Gastrocnemius medialis (tissue), 4 donors: ENCODE measurements around the gene SLC1A5. TPM values are rescaled to one million over a fixed set of nuclear protein-coding genes. Genes with fewer than 3 reads are reported as not detected.
A peak's percentile ranks its signal among the peaks of the same experiment; 100 is the strongest.

Experiments used
- ATAC-seq, 2 donors: fragments of 150-250 bp; one replicate each; pipeline ENCODE4 v1.9.1; 2016
- DNase-seq, 2 donors: peaks; one replicate each; pipeline ENCODE4 v3.0.0-alpha.2; 2019
- H3K27ac ChIP-seq, 4 donors: fragments of 200-600 bp; sonication (generic); 1 replicate in 1 of 4; 2 replicates in 3 of 4; pipeline ENCODE4 v1.5.1; 2016 to 2018; ENCODE audit warnings: mild to moderate bottlenecking in 2 of 4, moderate library complexity in 1 of 4
- H3K27me3 ChIP-seq, 3 donors: fragments of 200-600 bp; sonication (generic) in 2 of 3; 1 replicate in 1 of 3; 2 replicates in 2 of 3; pipeline versions ENCODE4 v1.5.1 to v1.6.0; 2016 to 2019; ENCODE audit warnings: mild to moderate bottlenecking in 1 of 3, moderate library complexity in 1 of 3
- H3K36me3 ChIP-seq, 2 donors: fragments of 200-600 bp; sonication (generic) in 1 of 2; one replicate each; pipeline ENCODE4 v1.5.1; 2017 to 2018
- H3K4me1 ChIP-seq, 2 donors: fragments of 200-600 bp; sonication (generic) in 1 of 2; one replicate each; pipeline ENCODE4 v1.5.1; 2016 to 2017; ENCODE audit warnings: mild to moderate bottlenecking in 2 of 2
- H3K4me3 ChIP-seq, 4 donors: fragments of 200-600 bp; sonication (generic) in 3 of 4; 1 replicate in 1 of 4; 2 replicates in 3 of 4; pipeline ENCODE4 v1.5.1; 2016 to 2019; ENCODE audit warnings: mild to moderate bottlenecking in 2 of 4
- H3K9me3 ChIP-seq, 3 donors: fragments of 200-600 bp; sonication (generic) in 2 of 3; 1 replicate in 1 of 3; 2 replicates in 2 of 3; pipeline ENCODE4 v1.5.1; 2016 to 2019
- POLR2A ChIP-seq, 2 donors: fragments of 450-650 bp; IDR thresholded peaks; one replicate each; pipeline ENCODE4 v1.6.1; 2017; ENCODE audit warnings: antibody characterized with exemption in 2 of 2, mild to moderate bottlenecking in 2 of 2, moderate library complexity in 2 of 2
- in situ Hi-C, 4 donors: fragments of 200-750 bp; cut with MboI; loops; one replicate each; pipeline versions ENCODE4 v1.15.0 to v1.8.0; 2017; ENCODE audit warnings: low sequenced_read_pairs in 4 of 4
- intact Hi-C: fragments of 100-400 bp; cut with DNase I; formaldehyde crosslinking; loops from one replicate; pipeline ENCODE4 v1.15.1; 2023; ENCODE audit warnings: low total_unique reads
- total RNA-seq, 4 donors: library from RNA; depleted of rRNA; stranded (reverse); fragments of >200 nt; gene quantifications; one replicate each; pipeline versions ENCODE4 v1.1.0 to v1.2.3, GENCODE V29; 2016
- TF ChIP-seq, protein P1 (sequence below), 5 experiments: fragments of 450-650 bp in 3 of 5; fragments of 200-600 bp in 2 of 5; sonication (generic) in 2 of 5; IDR thresholded peaks in 4 of 5; conservative IDR thresholded peaks in 1 of 5; 1 replicate in 4 of 5; 2 replicates in 1 of 5; pipeline ENCODE4 v1.5.1; 2016 to 2019; ENCODE audit warnings: antibody characterized with exemption in 5 of 5, mild to moderate bottlenecking in 3 of 5, moderate library complexity in 3 of 5

The SLC1A5 gene
- total RNA-seq, 4 donors from 2014 or later, result 7.6 to 18.5 (median 10.7) TPM

DNA sequence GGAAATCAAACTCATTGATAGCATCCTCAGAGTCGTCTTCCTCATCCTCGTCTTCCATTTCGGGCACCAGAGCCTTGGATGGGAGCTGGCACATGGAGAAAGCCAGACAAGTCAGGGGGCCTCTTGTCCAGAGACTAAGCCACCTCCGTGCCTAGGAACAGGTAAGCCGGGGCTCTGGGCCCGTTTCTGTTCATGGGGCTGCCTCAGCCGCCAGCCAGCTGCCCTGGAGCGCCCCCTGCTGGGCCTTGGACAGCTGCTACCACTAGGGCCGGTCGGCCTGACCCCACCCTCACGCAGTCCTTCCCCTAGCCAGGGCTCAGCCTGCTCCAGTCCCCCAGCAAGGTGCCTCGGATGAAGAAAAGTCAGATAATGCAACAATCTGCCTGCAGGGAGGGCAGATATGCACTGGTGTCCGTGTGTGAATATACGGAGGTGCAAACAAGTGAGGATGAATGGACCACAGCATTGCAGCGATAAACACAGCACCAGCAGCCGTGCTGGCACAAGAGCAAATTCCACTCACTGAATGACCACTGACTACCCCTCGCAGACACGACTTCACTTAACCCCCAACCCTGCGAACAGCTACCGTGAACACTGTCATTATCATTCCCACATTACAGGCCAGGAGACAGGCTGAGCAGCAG, 59.6 kb downstream of the SLC1A5 start:
- peaks cover 6 to 7% of the 10 kb centered on the region in 2 donors for H3K4me1 ChIP-seq
- no peak overlapping the region for H3K4me3 ChIP-seq
- H3K27ac ChIP-seq, result peak overlapping the region in 3 of 4 donors; percentile 60 to 63 (median 61)
- peaks cover 0 to 83% of the 10 kb centered on the region in 2 donors for H3K36me3 ChIP-seq
- no peaks in the 10 kb centered on the region for H3K27me3 ChIP-seq
- in situ Hi-C loops, result no loop called here
- TF ChIP-seq POLR2A (IDR thresholded peaks at IDR 0.05), result no peak
- TF ChIP-seq, protein P1, sequence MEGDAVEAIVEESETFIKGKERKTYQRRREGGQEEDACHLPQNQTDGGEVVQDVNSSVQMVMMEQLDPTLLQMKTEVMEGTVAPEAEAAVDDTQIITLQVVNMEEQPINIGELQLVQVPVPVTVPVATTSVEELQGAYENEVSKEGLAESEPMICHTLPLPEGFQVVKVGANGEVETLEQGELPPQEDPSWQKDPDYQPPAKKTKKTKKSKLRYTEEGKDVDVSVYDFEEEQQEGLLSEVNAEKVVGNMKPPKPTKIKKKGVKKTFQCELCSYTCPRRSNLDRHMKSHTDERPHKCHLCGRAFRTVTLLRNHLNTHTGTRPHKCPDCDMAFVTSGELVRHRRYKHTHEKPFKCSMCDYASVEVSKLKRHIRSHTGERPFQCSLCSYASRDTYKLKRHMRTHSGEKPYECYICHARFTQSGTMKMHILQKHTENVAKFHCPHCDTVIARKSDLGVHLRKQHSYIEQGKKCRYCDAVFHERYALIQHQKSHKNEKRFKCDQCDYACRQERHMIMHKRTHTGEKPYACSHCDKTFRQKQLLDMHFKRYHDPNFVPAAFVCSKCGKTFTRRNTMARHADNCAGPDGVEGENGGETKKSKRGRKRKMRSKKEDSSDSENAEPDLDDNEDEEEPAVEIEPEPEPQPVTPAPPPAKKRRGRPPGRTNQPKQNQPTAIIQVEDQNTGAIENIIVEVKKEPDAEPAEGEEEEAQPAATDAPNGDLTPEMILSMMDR (IDR thresholded peaks at IDR 0.05 in 4 of 5, conservative IDR thresholded peaks at IDR 0.05 in 1 of 5), result peak; percentile 83 to 95 (median 88)
- intact Hi-C loops, result loop anchor here (1.0 kb wide), 1 partner anchor 25 kb away; no protein-coding TSS in a partner anchor
- peak; percentile 54 to 72 for ATAC-seq
- no peaks in the 10 kb centered on the region for H3K9me3 ChIP-seq
- DNase-seq, result no peak

DNA sequence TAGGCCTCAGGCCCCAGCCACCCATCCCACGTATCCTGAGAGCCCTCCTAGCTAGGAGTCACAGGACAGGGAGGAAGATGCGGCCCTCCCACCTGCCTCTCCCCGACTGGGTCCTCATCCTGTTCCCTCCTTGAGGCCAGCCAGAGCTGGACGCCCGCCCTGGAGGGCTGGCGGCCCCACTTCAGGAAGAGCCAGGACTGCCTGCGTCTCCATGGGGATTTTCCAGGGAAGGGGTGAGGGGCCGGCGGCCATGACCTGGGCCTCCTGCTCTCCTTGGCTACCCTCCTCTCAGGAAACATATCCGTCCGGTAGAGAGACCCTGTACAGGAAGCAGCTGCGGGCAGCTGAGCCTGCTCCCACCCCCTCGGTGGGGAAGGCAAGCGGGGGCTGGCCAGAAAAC, 60.2 kb downstream of the SLC1A5 start:
- in situ Hi-C loops, result no loop called here
- Histone ChIP-seq H3K36me3 (peaks cover 0 to 83% of the 10 kb centered on the region in 2 donors), H3K9me3 (no peaks in the 10 kb centered on the region), H3K4me1 (peaks cover 6 to 7% of the 10 kb centered on the region in 2 donors), H3K27me3 (no peaks in the 10 kb centered on the region), H3K4me3 (no peak overlapping the region), H3K27ac (peak overlapping the region in 3 of 4 donors; percentile 60 to 63 (median 61))
- DNase-seq (no peak), ATAC-seq (peak; percentile 19 to 48)
- TF ChIP-seq POLR2A (IDR thresholded peaks at IDR 0.05), result peak in 1 of 2 donors; percentile 28
- TF ChIP-seq, protein P1 (IDR thresholded peaks at IDR 0.05 in 4 of 5, conservative IDR thresholded peaks at IDR 0.05 in 1 of 5), result no peak
- intact Hi-C loops, result loop anchor here (1.0 kb wide), 1 partner anchor 24 kb away; no protein-coding TSS in a partner anchor

- DNase-seq (no peak), ATAC-seq (no peak)
- in situ Hi-C loops, result no loop called here
- no peaks in the 10 kb centered on the region for H3K9me3 ChIP-seq
- no peak for TF ChIP-seq POLR2A (IDR thresholded peaks at IDR 0.05)
- TF ChIP-seq, protein P1 (IDR thresholded peaks at IDR 0.05 in 4 of 5, conservative IDR thresholded peaks at IDR 0.05 in 1 of 5), result no peak
- peaks cover 6 to 7% of the 10 kb centered on the region in 2 donors for H3K4me1 ChIP-seq
- H3K4me3 ChIP-seq, result no peak overlapping the region
- peak overlapping the region in 3 of 4 donors; percentile 54 to 61 (median 60) for H3K27ac ChIP-seq
- peaks cover 0 to 83% of the 10 kb centered on the region in 2 donors for H3K36me3 ChIP-seq
- no peaks in the 10 kb centered on the region for H3K27me3 ChIP-seq
- intact Hi-C loops, result loop anchor here (1.0 kb wide), 1 partner anchor 23 kb away; no protein-coding TSS in a partner anchor
Measured at GRCh38 chr19:46727757-46728156, 60.6 kb downstream of the SLC1A5 start.

GRCh38 chr19:46726971-46727501, 61.4 kb downstream of the SLC1A5 start:
- Histone ChIP-seq H3K9me3 (no peaks in the 10 kb centered on the region), H3K4me1 (peaks cover 6 to 7% of the 10 kb centered on the region in 2 donors), H3K36me3 (peaks cover 0 to 83% of the 10 kb centered on the region in 2 donors), H3K27ac (peak overlapping the region in 3 of 4 donors; percentile 24 to 61 (median 60)), H3K27me3 (no peaks in the 10 kb centered on the region), H3K4me3 (no peak overlapping the region)
- intact Hi-C loops, result no loop called here
- ATAC-seq (no peak), DNase-seq (no peak)
- TF ChIP-seq, protein P1 (IDR thresholded peaks at IDR 0.05 in 4 of 5, conservative IDR thresholded peaks at IDR 0.05 in 1 of 5), result no peak
- TF ChIP-seq POLR2A (IDR thresholded peaks at IDR 0.05), result no peak
- in situ Hi-C loops, result no loop called here
